HAP-1 (cell line): ENCODE results near the gene CDH13.
A peak's percentile ranks its signal among the peaks of the same experiment; 100 is the strongest.

ENCODE experiments used
- DNase-seq, 2 experiments: peaks; one replicate each; pipeline ENCODE4 v3.0.0-alpha.2; 2016 to 2020; ENCODE audit warnings: low spot score in 2 of 2
- H3K27me3 ChIP-seq: fragments of 250-450 bp; sonication (Bioruptor Pico); 2 replicates; pipeline ENCODE4 v1.5.1; 2020; ENCODE audit warnings: low read depth, mild to moderate bottlenecking, moderate library complexity
- H3K36me3 ChIP-seq: fragments of 250-450 bp; sonication (Bioruptor Pico); replicated peaks from 2 replicates; pipeline ENCODE4 v1.5.1; 2020; ENCODE audit warnings: mild to moderate bottlenecking
- H3K4me1 ChIP-seq: fragments of 250-450 bp; sonication (Bioruptor Pico); 2 replicates; pipeline ENCODE4 v1.5.1; 2020; ENCODE audit warnings: mild to moderate bottlenecking
- H3K4me3 ChIP-seq: fragments of 250-450 bp; sonication (Bioruptor Pico); 2 replicates; pipeline ENCODE4 v1.5.1; 2020; ENCODE audit warnings: mild to moderate bottlenecking, moderate library complexity
- H3K9me3 ChIP-seq: fragments of 250-450 bp; sonication (Bioruptor Pico); 2 replicates; pipeline ENCODE4 v1.5.1; 2020; ENCODE audit warnings: mild to moderate bottlenecking, moderate library complexity
- in situ Hi-C: fragments of 300-500 bp; cut with MboI; formaldehyde crosslinking; loops from 3 replicates; pipeline ENCODE4 v1.14.3; 2020; ENCODE audit warnings: low sequenced_read_pairs, inconsistent platforms, mixed read lengths

The CDH13 gene

DNA sequence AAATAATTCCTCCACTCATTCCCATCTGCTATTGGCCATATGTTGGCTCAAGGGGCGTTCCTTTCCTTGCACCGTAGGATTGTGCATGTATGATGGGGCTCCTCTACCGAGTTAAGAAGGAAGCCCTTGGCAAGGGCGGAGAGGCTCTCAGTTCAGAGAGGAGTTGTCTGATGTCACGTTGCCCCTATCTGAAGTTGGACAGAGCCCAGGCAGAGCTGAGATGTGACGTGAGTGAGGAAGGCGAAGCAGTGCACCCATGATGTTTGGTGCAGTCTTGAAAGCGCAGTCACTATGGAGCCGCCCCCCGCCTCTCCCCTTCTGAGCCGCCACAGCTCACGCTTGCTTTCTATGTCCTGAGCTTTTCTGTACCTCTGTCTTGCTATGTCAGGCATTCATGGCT is 40.7 kb downstream of the CDH13 start:
- Histone ChIP-seq H3K9me3 (no peaks in the 10 kb centered on the region), H3K4me1 (no peaks in the 10 kb centered on the region; the same call in 1 of the 2 replicates), H3K36me3 (no peaks in the 10 kb centered on the region), H3K27me3 (peaks cover 2% of the 10 kb centered on the region; the same call in 1 of the 2 replicates), H3K4me3 (no peak overlapping the region)
- no peak for DNase-seq
- in situ Hi-C loops, result no loop called here

DNA sequence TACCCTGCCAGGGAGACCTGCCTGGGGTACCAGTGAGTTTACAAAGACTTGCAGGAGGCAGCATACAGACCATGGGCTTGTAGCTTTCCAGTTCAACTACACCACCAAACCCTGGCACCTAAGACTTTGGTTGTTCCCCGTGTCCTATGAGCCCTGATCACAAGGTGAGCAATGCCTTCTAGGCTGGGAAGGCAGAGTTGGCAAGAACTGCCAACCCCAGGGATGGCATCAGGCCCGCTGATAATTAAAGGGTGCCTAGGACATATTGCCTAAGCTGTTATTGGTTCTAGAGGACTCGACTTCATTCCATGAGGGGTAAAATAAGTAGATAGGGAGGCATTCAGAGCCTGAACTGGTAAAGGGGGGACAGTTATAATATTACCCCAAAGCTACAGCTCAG is 41.3 kb downstream of the CDH13 start:
- Histone ChIP-seq H3K9me3 (no peaks in the 10 kb centered on the region), H3K4me1 (no peaks in the 10 kb centered on the region; the same call in 1 of the 2 replicates), H3K4me3 (no peak overlapping the region), H3K27me3 (no peaks in the 10 kb centered on the region), H3K36me3 (no peaks in the 10 kb centered on the region)
- DNase-seq, result no peak
- in situ Hi-C loops, result no loop called here

DNA sequence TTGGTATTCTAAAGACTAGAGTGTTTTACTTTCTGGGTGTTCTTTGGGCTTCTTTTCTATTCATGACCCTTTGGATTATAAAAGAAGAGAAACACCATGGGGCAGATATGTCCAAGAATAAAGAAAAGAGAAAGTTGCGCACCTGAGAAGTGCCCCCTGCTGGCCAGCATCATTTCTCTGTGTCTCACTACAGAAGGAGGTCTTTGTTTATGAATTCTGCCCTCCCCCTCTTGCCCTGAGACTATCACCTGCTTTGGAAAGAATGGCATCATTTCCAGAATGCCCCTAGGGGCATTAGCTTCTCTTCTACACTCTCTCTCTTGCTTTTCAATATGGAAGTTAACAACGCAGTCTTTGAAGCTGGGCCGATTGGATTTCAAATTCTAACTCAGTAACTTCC is 45.0 kb downstream of the CDH13 start:
- Histone ChIP-seq H3K4me3 (no peak overlapping the region), H3K9me3 (no peaks in the 10 kb centered on the region), H3K27me3 (no peaks in the 10 kb centered on the region), H3K4me1 (no peaks in the 10 kb centered on the region; the same call in 1 of the 2 replicates), H3K36me3 (no peaks in the 10 kb centered on the region)
- in situ Hi-C loops, result no loop called here
- DNase-seq, result peak in 1 of 2 experiments; percentile 27

DNA sequence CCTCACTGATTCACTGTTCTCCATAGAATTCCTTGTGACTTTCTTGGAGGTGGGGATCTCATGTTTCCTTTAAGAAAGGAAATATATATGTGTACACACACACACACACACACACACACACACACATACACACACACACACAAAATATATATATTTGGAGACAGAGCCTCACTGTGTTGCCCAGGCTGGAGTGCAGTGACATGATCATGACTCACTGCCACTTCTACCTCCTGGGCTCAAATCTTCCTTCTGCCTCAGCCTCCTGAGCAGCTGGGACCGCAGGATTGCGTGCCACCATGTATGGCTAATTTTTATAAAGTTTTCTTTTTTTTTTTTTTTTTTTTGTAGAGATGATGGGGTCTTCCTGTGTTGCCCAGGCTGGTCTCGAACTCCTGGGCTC is 45.9 kb downstream of the CDH13 start:
- Histone ChIP-seq H3K27me3 (no peaks in the 10 kb centered on the region), H3K4me1 (no peaks in the 10 kb centered on the region; the same call in 1 of the 2 replicates), H3K9me3 (no peaks in the 10 kb centered on the region), H3K4me3 (no peak overlapping the region), H3K36me3 (no peaks in the 10 kb centered on the region)
- no peak for DNase-seq
- in situ Hi-C loops, result no loop called here

DNA sequence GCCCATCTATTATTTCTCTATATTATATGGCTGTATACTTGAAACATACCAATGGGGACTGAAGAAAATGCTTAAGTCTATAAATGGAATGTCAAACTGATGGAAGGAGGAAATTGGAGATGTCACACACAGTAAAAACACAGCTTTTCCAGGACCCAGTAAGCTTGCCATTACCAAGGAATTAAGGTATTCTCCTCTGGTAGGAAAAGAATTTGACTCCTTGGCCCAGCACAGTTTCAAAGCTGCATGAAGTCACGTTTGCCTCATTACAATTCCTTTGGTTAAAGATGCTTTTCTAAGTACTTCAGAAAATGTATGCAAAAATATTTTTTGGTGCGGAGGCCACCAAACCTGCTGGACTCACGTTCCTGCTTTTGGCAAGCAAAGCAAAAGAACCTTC is 48.5 kb downstream of the CDH13 start:
- H3K27me3 ChIP-seq, result no peaks in the 10 kb centered on the region
- DNase-seq, result no peak
- H3K4me1 ChIP-seq, result no peaks in the 10 kb centered on the region; the same call in 1 of the 2 replicates
- H3K9me3 ChIP-seq, result no peaks in the 10 kb centered on the region
- no peaks in the 10 kb centered on the region for H3K36me3 ChIP-seq
- H3K4me3 ChIP-seq, result no peak overlapping the region
- in situ Hi-C loops, result no loop called here

DNA sequence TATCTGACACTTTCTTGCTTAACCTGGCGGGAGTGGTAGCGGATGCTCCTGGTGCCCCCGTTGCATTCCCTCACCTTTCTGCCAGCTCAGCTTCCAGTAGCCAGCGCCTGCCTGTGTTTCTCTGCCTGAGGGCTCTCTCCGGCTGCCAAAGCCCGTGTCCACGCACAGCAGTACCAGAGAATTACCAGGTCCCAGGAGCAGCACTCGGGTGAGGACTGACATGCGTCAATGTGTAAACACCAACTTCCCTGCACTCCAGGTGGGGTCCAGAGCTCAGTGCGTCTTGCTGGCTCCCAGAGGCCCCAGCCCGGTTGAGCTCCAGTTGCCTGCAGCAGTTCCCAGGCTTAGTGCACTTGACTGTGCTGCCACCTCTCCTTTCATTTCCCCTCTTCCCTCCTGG is 54.8 kb downstream of the CDH13 start:
- H3K27me3 ChIP-seq, result no peaks in the 10 kb centered on the region
- no peaks in the 10 kb centered on the region for H3K4me1 ChIP-seq
- H3K9me3 ChIP-seq, result no peaks in the 10 kb centered on the region
- H3K36me3 ChIP-seq, result no peaks in the 10 kb centered on the region
- no peak for DNase-seq
- H3K4me3 ChIP-seq, result no peak overlapping the region
- in situ Hi-C loops, result no loop called here

DNA sequence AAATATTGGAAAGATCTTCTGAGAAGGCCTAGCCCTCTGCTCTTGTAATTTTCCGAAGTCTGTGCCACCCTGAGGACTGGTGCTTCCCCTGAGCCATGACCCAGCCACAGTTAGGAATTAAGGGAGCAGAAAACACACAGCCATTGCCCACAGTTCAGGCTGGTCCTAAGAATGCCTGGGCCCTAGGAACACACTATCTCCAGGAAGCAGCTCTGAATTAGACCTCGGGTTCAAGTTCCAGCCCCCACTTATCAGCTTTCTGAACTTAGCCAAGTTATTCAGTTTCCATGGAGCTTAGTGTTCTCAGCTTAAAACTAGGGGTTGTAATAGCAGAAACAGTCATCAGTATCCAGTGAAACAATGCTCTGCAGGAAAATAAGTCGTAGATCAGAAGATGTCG is 56.0 kb downstream of the CDH13 start:
- Histone ChIP-seq H3K27me3 (no peaks in the 10 kb centered on the region), H3K4me1 (no peaks in the 10 kb centered on the region), H3K9me3 (no peaks in the 10 kb centered on the region), H3K36me3 (no peaks in the 10 kb centered on the region), H3K4me3 (no peak overlapping the region)
- no peak for DNase-seq
- in situ Hi-C loops, result no loop called here

DNA sequence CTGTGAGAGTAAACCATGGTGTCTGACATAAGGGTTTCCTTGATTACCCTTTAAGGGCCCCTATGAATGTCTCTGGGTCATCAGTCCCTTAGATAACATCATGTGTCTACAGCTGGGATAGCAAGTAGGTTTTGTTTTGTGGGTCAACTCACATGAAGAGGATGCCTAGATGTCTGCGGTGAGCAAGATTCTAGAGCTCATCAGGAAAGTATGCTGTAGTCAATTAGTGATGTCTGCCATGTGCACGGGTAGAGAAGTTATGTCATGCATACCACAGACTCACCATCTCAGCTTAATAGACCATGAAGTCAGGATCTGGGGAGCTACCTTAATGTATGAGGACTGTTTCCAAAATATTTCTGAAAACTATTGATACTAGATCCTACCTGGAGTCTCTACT is 57.5 kb downstream of the CDH13 start:
- in situ Hi-C loops, result no loop called here
- no peak for DNase-seq
- Histone ChIP-seq H3K4me1 (no peaks in the 10 kb centered on the region), H3K27me3 (no peaks in the 10 kb centered on the region), H3K9me3 (no peaks in the 10 kb centered on the region), H3K4me3 (no peak overlapping the region), H3K36me3 (no peaks in the 10 kb centered on the region)

DNA sequence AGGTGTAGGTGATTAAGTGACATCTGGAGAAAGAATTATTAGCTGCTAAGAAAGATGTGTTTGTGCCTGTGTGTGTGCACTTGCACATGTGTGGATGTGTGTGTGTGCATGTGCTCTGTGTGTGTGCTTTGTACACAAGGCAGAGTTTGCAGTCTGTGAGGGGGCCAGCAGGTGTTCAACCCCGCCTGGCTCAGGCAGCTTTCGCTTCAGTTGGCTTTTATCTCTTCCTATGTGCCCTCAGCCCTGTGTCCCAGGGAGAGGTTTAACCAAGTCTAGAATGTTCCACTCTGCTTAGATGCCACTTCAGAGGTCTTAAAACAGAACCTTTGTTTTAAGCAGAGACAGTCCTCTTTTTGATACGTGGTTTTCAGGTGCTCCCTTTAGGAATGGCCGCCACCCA is 58.8 kb downstream of the CDH13 start:
- in situ Hi-C loops, result no loop called here
- Histone ChIP-seq H3K36me3 (no peaks in the 10 kb centered on the region), H3K4me1 (no peaks in the 10 kb centered on the region), H3K27me3 (no peaks in the 10 kb centered on the region), H3K4me3 (no peak overlapping the region), H3K9me3 (no peaks in the 10 kb centered on the region)
- DNase-seq, result no peak

DNA sequence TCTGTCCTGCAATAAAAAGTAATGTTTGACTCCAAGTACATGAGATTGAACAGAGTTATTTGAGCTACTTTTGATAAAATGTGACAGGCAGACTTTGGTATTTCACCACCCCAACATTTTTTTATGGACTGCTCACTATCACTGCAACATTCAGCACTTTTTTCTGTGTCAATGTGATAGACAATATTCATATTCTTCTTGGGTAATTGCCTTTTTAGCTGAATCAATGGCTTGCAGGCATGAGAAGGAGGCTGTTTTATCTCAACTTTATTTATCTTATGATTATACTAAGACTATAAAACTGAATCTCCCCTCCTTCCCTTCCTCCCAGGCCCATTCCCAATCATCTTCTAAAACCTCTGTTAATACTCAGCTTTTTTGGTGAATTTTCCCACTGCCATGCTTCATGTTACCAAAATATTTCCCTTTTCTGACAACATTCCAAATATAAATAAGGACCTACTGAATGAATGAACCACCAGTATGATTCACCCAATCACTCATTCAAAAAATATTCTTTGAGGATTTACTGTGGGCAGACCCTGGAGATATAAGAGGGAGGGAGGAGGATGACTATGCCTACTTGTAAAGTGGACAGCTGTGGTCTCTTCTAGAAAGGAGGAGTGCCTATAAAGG is 67.6 kb downstream of the CDH13 start:
- H3K4me1 ChIP-seq, result no peaks in the 10 kb centered on the region
- no peaks in the 10 kb centered on the region for H3K9me3 ChIP-seq
- no peaks in the 10 kb centered on the region for H3K36me3 ChIP-seq
- no peak for DNase-seq
- no peaks in the 10 kb centered on the region for H3K27me3 ChIP-seq
- in situ Hi-C loops, result no loop called here
- no peak overlapping the region for H3K4me3 ChIP-seq

DNA sequence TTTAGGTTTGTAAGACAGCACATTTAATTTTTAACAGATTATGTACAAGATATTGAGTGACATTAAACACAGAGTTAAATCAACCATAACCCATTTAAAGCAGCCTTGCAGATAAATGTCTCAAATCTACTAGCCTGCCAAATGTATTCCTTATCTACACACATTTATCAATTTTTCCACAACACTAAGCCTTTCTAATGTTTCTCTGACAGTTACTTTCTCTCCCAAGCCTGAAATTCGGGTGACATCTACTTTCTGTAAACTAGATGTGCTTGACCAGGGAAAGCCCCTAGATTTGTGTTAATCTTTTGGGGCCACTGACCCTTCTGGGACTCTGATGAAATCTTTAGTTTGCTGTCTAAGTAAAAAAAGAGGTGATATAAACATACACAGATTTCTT is 69.0 kb downstream of the CDH13 start:
- Histone ChIP-seq H3K9me3 (no peaks in the 10 kb centered on the region), H3K4me1 (no peaks in the 10 kb centered on the region)
- in situ Hi-C loops, result no loop called here

DNA sequence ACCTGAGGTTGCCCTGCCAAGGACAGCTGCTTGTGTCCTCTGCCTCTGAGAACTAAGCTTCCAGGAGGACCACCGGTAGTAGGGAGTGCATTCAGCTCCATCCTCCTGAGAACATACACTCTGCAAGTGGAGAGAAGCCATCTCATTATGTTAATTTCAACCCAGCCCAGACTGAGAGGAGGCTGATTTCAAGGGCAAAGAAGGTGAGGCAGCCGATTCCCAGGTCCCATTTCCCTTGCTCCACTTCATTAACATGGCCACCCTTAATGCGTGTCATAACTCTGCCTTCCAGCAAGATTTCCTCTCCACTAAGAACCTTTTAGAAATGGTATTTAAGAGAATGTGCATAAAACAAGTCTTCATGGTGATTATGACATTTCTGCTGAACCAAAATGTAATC is 72.5 kb downstream of the CDH13 start:
- Histone ChIP-seq H3K27me3 (peaks cover 2% of the 10 kb centered on the region; the same call in 1 of the 2 replicates), H3K4me1 (no peaks in the 10 kb centered on the region), H3K4me3 (no peak overlapping the region), H3K36me3 (no peaks in the 10 kb centered on the region), H3K9me3 (no peaks in the 10 kb centered on the region)
- in situ Hi-C loops, result no loop called here
- DNase-seq, result no peak

More for the DNA sequence above, 69.0 kb downstream of the CDH13 start:
- H3K36me3 ChIP-seq, result no peaks in the 10 kb centered on the region
- no peak for DNase-seq
- no peak overlapping the region for H3K4me3 ChIP-seq
- peaks cover 2% of the 10 kb centered on the region; the same call in 1 of the 2 replicates for H3K27me3 ChIP-seq

DNA sequence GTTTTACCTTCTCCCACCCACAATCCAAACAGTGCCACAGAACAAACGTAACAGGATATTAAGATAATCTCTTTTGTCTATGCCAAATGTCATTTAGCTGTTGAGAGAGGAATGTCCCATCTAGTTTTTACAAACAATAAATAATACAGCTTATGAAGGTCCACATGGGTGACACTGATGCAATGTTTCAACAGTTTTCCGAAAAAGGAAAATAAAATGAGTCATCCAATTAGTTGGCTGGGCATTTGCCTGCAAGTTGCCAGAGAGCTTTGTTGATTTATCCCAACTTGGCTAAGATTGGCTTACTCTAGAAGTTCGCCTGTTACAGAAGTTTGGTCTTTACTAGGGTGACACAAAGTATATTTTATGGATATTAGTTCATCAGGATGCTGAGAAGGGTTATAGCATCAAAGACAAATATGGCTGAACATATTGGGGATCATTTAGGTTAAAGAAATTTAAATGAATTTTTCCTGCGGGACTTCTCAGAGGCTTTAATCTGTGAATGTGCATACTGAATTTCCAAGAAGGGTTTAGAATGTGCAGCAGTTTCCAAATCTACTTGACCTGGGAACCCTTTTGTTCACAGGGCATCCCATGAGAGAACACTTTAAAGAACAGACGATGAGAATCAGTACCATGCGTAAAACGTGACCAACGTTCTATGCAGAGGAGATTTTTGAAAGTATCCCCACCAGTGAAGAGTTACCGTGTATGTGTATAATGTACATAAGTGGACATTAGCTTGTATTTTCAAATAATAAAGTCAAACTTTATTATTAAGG is 73.1 kb downstream of the CDH13 start:
- no peaks in the 10 kb centered on the region for H3K9me3 ChIP-seq
- H3K36me3 ChIP-seq, result no peaks in the 10 kb centered on the region
- in situ Hi-C loops, result no loop called here
- peaks cover 2% of the 10 kb centered on the region; the same call in 1 of the 2 replicates for H3K27me3 ChIP-seq
- no peaks in the 10 kb centered on the region for H3K4me1 ChIP-seq
- DNase-seq, result no peak
- no peak overlapping the region for H3K4me3 ChIP-seq

DNA sequence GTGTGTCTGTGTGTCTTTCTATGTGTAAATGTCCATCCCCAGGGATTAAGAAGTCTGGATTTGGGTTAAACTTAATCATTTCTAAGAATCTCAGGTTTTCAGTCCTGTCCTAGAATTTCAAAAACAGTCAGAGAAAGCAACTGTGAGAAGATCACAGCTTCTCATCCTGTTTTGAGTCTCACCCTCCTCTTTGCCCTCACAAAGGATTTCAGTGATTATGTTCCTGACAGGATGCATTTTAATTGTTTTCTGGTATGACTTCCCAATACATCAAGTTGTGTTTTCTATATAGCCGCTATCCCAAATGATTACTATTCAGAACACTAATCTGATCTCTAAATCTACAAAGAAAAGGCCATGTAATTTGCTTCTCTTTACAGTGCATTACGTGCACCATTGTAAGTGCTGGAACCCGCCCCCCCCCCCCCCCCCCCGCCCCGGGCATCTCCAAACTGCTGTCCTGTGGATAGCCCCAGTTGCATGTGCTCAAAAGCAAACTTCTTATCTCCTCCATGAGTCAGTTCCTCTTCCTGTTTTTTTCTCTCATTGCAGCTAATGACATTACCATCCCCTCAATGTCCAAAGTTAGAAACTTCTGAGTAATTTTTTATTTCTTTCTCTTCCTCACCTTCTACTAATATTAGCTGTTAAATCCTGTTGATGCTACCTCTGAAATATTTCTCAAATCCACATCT is 73.9 kb downstream of the CDH13 start:
- Histone ChIP-seq H3K9me3 (no peaks in the 10 kb centered on the region), H3K4me3 (no peak overlapping the region), H3K4me1 (no peaks in the 10 kb centered on the region), H3K36me3 (no peaks in the 10 kb centered on the region), H3K27me3 (peaks cover 2% of the 10 kb centered on the region; the same call in 1 of the 2 replicates)
- in situ Hi-C loops, result no loop called here
- no peak for DNase-seq
